Measurements from ENCODE around the gene PDP2.
"Not testable (repeated sequence)": the region's sequence is repeated elsewhere in the genome, so short reads cannot be mapped to it uniquely, and the experiment has no call there.

The PDP2 gene

DNA sequence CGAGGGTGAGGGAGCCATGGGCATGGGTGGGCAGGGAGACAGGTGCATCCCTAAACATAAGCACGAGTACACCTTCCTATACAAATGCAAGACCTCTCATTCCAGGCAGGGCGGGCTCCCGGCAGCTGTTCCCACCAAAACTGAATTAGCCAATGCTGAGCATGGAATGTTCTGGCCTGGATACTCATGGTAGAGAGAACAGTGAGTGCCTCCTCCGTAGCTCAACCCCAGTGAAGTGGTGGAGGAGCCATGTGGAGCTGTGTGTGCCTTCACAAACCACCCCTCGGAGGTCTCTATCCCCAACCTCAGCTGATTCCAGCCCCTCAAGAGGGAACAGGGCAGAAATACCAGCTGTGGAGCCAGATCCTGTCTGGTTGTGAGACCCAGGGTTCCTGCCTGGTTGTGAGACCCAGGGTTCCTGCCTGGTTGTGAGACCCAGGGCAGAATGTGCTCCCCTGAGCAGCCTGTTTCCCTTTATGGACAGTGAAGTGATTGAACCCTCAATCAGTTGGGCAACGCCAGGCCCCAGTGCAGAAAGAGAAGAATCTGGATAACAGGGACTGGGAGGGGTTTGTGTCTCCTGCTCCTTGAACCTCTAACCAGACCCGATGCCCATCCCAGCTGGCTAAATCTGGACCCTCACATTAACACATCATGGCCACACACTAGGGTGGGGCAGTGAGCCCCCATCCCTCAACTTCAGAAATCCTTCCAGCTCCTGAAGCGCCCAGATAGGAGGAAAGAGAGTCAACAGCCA lies 40.8 kb downstream of the PDP2 start:
- no peak for DNase-seq (ENCODE audit: low spot score)

DNA sequence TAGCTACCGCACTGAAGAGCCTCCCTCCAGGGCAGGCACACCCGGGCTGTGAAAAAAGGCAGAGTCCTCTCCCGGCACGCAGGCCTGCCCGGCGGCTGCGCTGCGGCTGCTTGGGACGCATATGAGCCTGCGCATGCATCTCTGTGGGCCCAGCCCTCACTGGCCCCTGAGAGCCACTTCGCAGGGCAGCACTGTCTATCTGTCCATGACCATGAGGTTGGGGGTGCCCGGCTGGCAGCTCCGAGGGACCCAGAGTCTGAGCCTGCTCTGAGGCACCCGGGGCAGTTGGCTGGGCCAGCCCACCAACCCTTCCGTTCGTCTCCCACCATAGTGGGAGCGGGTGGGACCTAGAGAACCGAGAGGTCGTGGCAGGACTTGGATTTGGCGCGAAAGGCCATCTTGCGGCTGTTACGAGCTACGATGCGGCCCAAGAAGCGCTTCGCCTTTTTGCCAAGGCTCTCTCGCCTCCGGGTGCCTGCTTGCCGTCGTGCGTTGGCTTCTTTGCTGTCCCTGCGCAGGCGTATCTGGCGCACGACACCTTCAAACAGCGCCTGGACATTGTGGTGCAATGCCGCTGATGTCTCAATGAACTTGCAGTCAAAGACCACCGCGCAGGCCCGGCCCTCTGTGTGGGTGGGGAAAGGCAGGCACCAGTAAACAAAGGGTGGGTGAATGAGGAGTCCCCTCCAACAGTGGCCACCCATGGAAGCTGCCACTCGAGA lies 41.6 kb downstream of the PDP2 start:
- no peak for DNase-seq (ENCODE audit: low spot score)

DNA sequence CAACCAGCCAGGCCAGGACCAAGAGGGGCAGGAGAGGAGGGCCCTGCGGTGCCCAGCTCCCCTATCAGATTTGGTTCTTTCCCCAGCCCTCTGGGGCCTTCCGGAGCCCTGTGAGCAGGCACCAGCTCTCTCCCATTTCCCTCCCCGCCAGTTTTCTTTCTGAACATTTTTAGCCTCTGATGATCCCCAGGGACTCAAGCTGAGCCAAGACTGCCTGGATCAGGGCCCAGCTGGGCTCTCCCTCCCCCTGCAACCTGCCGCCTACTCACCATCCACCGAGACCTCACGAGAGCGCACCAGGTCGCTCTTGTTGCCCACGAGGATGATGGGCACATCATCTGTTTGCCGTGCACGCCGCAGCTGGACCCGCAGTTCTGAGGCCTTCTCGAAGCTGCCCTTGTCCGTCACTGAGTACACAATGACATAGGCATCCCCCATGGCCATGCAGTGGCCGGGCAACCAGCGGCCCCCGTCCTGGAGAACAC lies 43.0 kb downstream of the PDP2 start:
- no peak for DNase-seq (ENCODE audit: low spot score)

DNA sequence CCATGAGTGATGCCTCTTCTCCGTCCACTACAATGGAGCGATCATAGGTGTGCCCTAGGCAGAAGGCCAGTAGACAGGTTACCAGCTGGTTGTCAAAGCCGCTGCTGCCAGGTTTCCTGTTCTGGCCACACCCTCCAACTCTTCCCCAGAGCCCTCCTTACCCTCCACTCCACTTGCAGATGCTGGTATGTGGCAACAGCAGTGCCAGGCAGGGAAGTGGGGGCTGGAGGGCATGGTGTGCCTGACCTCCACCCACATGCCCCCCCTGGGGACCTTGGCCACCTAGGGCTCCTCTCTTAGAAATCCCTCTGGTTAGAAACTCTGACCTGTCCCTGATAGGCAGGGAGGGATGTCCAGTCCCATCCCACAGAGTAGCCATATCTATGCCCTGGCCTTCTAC lies 43.6 kb downstream of the PDP2 start:
- DNase-seq (ENCODE audit: low spot score): no peak

DNA sequence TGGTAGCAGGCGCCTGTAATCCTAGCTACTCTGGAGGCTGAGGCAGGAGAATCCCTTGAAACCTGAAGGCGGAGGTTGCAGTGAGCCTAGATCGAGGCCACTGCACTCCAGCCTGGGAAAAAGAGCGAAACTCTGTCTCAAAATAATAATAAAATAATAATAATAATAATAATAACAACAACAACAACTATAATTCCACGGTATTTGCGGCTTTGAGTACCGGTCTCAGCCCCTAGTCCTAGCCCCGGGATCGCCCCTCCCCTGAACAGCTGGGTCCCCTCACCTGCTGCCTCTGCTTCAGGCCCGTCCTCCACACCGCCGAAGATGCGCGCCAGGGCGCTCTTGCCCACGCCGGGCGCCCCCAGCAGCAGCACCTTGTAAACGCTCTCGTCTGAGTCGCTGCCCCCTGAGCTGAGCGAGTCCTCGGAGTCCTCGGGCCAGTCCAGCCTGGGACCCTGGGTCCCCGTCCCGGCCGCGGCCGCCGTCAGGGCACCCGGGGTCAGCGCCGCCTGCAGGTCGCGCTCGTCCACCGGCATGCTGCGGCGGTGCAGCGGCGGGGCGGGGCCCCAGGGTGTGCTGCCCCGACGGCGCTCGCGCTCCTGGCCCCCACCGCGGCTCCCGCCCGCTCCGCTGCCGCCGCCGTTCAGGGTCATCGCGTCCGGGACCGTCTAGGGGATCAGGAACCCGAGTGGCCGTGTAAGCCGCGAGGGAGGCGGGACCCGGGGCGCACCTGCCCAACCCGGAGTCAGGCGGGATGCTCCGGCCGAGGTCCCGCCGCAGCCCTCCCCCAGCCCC lies 44.4 kb downstream of the PDP2 start:
- DNase-seq (ENCODE audit: low spot score): peak; percentile 80

DNA sequence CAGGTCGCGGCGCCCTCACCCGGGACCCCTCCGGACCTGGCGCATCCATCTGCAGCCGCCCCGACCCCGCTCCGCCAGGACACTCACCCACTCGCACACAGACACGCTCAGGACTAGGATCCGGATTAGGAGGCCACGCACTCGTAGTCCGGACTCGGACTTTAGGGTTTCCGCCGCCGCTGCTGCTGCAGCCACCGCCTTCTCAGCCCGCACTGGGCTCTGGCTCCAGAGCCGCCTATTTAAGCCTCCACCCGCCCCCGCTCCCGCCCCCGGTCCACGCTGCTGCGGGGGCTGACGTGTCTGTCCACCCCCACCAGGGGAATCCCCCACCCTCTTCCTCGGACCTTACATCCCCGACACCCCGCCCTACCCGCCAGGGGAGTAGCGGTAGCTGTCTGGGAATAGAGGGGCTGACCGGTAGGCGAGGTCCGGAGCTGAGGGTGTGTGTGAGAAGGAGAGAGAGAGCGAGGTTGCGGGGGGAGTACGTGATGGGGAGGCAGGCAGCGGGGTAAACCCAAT lies 45.1 kb downstream of the PDP2 start, which contains the start of gene RRAD:
TSS of gene RRAD (minus strand) at position 214 of the 519 bp plus-strand sequence. CDS start 356 bp downstream, outside the sequence.
- DNase-seq (ENCODE audit: low spot score): peak; percentile 62

DNA sequence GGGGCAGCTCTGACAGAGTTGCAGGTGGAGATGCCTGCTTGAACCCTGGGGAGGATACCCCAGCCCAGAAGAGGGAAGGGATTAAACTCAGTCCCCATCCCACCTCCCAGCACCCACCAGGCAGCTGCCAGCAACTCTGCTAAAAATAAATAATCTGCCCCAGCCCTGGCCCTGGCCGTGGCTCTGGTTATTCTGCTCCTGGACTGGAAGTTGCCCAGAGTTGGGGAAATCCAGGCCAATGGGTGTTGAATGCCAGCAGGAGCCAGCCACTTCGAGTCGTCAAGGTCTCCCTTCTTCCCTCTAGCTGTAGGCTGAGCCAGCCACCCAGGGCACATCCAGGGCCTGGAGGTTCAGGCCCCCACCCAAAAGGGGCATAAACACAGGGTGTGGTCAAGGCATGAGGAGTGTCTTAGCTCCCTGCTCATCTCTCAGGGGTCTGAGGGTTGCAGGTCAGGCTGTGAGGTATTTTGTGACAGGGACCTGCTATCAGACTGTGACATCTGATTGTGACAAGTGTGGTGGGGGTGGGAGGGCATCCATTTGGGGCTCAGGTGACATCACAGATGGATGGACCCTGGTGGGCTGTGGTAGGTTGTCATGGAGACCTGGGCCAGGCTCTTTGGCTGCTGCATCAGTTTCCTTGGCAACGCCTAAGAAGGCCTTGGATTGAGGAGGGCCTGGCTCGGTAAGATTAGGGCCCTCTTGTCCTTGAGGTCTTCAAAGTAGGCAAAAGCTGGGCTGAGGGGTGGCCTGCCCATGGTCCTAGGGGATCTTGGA lies 46.0 kb downstream of the PDP2 start:
- DNase-seq (ENCODE audit: low spot score): no peak

DNA sequence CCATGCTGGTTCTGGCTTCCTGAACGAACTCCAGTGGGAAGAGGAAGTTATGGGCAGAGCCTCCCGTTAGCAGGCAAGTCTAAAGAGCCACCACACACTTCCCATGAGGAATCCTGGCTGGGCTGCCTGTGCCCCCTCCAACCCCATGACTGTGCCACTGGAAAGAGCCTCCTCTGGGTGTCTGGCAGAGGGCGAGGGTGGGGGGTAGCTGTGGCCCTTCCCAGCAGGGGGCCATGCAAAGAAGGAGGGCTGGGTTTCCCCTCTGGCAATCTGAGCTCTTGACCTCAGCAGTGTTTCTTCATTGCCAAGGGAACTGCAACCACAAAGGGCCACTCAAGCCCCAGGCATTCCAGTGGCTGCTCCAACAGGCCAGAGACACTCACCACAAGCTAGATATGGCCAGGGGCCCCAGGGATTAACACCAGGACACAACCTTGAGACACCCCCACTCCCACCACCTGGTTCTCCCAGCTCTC lies 46.7 kb downstream of the PDP2 start:
- DNase-seq (ENCODE audit: low spot score): no peak

DNA sequence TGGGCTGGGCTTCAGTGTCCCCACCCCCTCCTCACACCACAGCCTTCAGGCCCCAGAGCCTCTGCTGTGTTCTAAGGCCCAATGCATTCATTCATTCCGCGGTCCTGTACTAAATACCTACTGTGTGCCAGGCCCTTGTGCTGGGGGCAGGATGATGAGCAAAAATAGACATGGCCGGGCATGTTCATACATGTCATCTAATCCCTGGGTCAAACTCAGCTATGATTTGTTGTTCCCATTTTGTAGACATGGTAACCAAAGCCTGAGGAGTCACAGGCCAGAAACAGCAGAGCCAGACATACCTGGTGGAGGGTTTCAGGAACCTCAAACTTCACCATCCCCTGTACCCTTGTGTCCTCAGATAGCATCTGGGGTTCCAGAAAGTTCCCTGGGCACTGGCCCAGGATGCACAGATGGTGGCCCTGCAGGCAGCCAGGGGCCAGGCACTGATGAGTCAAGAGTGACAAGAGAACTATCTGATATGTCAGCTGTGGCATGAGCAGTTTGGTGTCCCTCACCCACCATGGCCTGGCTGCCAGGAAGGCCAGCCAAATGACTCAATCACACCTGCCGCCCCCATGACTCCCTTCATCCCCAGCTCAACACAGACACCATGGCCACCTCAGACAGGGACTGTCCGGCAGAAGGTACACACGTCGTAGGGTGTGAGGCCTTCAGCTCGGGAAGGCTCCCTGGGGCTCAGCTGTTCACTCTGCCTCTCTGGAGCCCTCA lies 47.8 kb downstream of the PDP2 start:
- DNase-seq (ENCODE audit: low spot score): no peak

DNA sequence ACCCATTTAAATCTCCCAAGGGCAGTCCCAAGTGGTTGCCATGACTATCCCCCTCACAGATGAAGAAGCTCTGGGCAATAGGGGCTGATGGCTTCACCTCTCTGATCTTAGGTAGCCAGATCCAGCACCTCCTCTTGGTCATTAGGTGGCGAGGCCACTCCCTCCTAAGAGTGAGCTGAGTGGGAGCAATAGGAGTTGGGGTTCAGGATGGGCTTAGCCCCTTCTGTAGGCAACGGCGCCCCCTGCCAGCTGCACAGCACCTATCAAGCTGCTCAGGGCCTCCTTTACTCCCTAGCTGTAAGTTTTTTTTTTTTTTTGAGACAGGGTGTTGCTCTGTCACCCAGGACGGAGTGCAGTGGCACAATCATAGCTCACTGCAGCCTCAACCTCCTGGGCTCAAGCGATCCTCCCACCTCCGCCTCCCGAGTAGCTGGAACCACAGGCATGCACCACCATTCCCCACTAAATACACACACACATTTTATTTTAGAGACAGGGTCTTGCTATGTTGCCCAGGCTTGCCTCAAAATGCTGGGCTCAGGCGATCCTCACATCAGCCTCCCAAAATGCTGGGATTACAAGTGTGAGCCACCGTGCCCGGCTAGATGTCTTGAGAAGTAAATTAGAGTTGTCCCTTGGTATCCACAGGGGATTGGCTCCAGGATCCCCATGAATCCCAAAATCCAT lies 48.5 kb downstream of the PDP2 start:
- no peak for DNase-seq (ENCODE audit: low spot score)

DNA sequence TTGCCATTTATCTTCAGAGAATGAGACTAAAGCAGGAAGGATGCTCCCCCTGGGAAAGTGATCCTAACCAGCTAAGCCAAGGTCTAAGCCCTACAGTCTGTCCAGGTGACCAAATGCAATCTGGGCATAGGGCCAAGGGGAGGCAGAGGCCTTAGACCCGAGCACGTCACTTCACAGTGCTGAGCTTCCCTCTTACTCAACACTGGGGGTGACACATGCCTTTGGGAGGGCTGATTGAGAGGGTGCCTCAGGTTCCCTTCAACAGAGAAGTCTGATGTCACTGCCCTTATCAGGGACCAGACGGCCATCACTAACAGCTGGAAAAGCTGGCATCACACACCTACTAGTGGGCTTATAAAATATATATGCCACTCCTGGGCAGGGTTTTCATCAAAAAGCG lies 49.9 kb downstream of the PDP2 start:
- DNase-seq (ENCODE audit: low spot score): no peak

DNA sequence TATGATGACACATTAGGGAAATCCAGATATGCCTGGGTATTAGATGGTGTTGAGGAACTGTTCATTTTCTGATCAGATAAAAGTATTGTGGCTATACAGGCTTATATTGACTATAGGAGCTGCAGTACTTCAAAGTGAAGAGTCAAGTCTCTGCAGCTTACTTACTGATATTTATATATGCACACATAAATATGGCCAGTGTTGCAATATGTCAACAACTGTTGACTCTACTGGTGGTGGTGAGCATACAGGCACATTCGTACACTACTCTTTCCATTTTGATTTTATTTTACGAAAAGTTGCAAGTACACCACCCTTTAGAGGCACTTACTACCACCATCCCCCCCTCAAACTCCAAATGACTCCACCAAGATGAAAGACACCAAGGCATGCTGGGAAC lies 51.4 kb downstream of the PDP2 start:
- no peak for DNase-seq (ENCODE audit: low spot score)

DNA sequence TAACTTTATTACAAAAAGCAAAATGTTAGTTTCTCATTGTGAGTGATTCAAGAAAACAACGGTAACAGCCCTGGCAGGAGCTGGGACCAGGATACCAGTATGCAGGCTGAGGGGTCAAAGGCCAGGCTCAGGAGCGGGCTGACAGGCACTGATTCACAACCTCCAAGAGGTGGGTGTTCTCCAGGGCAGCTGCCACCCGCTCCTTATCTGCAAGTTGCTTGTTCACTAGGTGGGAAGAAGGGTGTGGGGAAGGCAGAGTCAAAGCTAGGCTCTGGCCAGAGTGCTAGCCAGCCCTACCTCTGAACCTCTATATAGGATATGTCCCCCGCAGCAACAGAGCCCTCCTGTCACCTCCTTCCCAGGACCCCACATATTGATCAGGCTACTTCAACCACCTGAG lies 51.8 kb downstream of the PDP2 start:
- DNase-seq (ENCODE audit: low spot score): no peak

DNA sequence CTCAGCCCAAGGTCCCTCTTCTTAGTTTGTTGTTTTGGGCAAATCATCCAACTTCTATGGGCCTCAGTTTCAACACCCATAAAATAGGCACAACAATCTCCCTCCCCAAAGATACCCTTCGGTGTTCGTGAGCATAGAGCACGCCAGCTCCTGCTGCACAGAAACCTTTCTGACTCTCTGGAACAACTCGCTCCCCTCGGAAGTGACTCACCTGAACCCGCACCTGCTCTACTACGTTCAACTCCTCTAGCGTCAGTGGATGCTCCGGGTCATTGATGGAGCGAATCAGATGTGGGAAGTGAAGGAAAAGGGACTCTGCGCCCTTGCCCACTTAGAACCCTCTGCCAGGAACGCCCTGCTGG lies 53.4 kb downstream of the PDP2 start:
- no peak for DNase-seq (ENCODE audit: low spot score)

DNA sequence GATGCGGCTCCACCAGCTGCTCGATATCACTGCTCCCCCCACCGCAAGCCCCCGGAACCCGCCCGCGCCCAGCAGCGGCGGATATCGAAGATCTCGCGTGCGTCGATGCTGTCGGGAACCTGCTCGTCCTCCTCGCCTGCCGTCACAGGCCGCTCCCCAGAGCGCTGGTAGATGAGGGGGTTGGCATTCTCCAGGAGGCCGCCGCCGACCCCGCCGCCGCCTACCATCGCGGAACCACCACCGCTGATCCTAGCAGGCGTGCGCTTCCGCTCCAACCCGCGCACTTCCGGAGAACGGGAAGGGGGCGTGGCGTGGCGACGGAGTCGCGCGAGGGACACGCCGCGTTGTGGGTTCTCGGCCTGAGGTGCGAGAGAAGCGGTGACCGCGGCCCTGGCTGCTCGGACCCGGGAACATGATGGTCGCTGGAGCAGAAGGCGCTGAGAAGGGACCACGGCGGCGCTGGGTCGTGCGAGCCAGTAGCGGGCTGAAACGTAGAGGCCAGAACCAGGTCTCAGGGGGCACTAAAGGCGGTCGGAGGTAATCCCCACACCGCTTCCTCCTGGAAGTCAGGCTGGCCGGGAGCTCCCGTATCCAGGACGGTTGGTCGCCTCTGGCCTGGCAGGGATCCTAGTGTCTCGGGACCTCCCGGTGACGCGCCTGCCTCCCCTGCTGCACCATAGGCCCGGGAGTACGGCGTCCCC lies 54.0 kb downstream of the PDP2 start, which contains the start of gene CIAO2B:
TSS of gene CIAO2B (minus strand) at position 265 of the 701 bp plus-strand sequence. CDS start at position 227, 38 bp downstream.
- DNase-seq (ENCODE audit: low spot score): peak; percentile 89

DNA sequence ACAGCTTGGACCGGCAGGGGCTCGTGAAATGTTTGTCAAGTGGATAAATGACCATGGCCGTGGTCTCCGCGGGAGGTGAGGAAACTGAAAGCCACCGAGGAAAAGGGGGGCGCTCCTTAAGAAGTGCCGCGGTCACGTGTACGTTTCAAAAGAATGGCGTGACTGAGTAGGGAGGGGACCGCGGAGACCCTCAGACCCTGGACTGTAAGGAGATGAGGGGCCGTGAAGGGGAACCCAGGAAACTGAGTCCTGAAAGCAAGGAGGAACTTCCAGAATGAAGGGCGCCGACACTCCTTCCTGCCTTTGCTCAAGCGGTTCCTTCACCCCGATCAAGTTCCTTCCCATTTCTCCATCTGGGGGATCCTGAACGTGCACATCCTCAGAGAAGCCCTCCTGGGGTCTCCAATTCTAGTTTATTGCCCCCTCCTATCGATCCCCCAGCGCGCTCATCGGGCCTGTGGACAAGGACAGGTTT lies 54.6 kb downstream of the PDP2 start:
- DNase-seq (ENCODE audit: low spot score): not testable (repeated sequence)

DNA sequence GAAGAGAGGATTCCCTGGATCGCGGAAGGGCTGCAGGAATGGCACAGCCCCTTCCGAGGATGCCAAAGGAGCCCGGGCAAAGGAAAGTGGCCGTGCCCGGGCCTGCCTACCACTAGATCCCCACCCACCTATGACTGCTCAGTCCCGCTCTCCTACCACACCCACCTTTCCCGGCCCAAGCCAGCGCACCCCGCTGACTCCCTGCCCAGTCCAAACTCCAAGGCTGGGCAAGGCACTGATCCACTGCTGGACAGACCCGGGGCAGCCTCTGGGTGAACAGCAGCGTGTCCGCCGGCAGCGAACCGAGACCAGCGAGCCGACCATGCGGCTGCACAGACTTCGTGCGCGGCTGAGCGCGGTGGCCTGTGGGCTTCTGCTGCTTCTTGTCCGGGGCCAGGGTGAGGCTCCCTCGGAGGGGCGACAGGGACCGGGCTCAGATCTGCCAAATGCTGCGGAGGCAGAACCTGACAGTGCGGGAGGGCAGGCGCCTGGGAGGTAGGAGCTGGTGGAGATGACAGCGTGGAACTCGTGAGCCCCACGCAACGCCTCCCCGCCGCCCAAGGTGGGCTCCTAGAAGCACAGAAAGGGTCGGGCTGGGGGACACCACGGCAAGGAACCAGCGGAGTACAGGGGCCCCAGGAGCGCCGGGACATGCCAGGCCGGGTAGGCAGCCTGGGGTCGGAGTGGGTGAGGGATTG lies 55.1 kb downstream of the PDP2 start, which contains the start of gene CES2:
TSS of gene CES2 (plus strand) at position 203 of the 698 bp plus-strand sequence. CDS start at position 323, 120 bp downstream.
- DNase-seq (ENCODE audit: low spot score): no peak

DNA sequence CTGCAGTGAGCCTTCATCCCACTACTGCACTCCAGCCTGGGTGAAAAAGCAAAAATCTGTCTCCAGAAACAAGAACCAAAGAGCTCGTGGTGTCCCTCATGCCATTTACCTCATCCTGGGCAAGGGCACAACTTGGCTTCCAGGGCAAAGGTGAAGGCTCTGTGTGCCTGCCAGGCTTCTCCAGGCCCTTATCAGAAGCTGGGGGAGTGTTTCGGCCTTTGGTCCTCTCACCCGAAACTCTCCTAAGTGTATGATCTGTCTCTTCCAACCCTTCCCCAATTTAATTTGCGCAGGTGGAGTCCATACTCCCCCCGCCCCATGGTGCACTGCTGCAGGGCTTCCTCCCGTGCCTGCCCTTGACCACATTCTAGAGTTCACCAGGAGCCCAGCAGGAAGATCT lies 56.1 kb downstream of the PDP2 start:
- no peak for DNase-seq (ENCODE audit: low spot score)

Measured in ecto neural progenitor cell (in vitro differentiated cells).